MM.1S (cell line): ENCODE results near the gene SMIM38.

ENCODE experiments used
- EZH2 ChIP-seq: fragments of 300-600 bp; sonication (generic); optimal IDR thresholded peaks from 2 replicates; pipeline ENCODE3; 2017; ENCODE audit warnings: low read depth, mild to moderate bottlenecking, antibody characterized with exemption, low read length, mixed read lengths
- TF ChIP-seq, protein P1 (sequence below): fragments of 300-600 bp; sonication (generic); IDR thresholded peaks from 2 replicates; pipeline ENCODE4 v1.5.1; 2016; ENCODE audit warnings: antibody characterized with exemption, low read length, mixed read lengths

DNA sequence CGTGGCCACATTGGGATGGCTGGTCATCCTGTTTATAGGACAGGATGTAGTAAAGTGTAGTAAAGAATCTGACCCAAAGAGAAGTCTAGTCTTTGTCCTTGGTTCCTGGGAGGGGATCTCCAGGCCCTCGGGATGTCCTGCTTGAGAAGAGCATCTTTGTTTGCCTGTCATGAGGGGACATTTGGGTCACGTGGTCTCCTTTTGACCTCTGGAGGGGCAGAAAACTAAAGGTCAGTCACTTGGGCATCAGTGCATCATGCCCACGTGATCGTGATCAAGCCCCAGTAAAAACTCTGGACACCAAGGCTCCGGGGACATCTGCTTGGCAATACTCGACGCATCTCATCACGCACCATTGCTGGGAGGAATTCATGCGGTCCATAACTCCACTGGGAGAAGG lies 9.1 kb downstream of the SMIM38 start:
- TF ChIP-seq, protein P1, sequence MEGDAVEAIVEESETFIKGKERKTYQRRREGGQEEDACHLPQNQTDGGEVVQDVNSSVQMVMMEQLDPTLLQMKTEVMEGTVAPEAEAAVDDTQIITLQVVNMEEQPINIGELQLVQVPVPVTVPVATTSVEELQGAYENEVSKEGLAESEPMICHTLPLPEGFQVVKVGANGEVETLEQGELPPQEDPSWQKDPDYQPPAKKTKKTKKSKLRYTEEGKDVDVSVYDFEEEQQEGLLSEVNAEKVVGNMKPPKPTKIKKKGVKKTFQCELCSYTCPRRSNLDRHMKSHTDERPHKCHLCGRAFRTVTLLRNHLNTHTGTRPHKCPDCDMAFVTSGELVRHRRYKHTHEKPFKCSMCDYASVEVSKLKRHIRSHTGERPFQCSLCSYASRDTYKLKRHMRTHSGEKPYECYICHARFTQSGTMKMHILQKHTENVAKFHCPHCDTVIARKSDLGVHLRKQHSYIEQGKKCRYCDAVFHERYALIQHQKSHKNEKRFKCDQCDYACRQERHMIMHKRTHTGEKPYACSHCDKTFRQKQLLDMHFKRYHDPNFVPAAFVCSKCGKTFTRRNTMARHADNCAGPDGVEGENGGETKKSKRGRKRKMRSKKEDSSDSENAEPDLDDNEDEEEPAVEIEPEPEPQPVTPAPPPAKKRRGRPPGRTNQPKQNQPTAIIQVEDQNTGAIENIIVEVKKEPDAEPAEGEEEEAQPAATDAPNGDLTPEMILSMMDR: no peak
- TF ChIP-seq EZH2: no peak
